Keratinocyte (primary cell): ENCODE data around the gene MSANTD1. TPM values are rescaled to one million over a fixed set of nuclear protein-coding genes. Genes with fewer than 3 reads are reported as not detected.

Experiments used
- DNase-seq: peaks from one replicate; pipeline ENCODE4 v3.0.0-alpha.2; 2011; ENCODE audit warnings: low read depth, missing footprints, low spot score
- FAIRE-seq: peaks from 2 replicates; lab custom pipeline; 2011; peaks lifted over from hg19 to GRCh38; lab: Jason Lieb, UNC
- H2AFZ ChIP-seq: 2 replicates; pipeline ENCODE4 v1.6.0; 2012; ENCODE audit warnings: low read length, control low read depth, inconsistent platforms; ENCODE audit not compliant: control insufficient read depth
- H3K27ac ChIP-seq: 2 replicates; pipeline ENCODE4 v1.5.1; 2011; ENCODE audit warnings: low read length; ENCODE audit not compliant: control insufficient read depth, insufficient read depth
- H3K27me3 ChIP-seq: 3 replicates; pipeline ENCODE4 v1.6.0; 2011; ENCODE audit warnings: low read length; ENCODE audit not compliant: control insufficient read depth, insufficient read depth; ENCODE audit errors: extremely low read depth
- H3K36me3 ChIP-seq, 2 experiments: 2 replicates in 1 of 2; 3 replicates in 1 of 2; pipeline ENCODE4 v1.5.1; 2011; ENCODE audit warnings: low read length in 2 of 2, mild to moderate bottlenecking in 1 of 2; ENCODE audit not compliant: control insufficient read depth in 2 of 2, insufficient read depth in 2 of 2; ENCODE audit errors: extremely low read depth in 1 of 2
- H3K4me1 ChIP-seq: 3 replicates; pipeline ENCODE4 v1.5.1; 2011; ENCODE audit warnings: low read length; ENCODE audit not compliant: control insufficient read depth, insufficient read depth; ENCODE audit errors: extremely low read depth
- H3K4me2 ChIP-seq: 3 replicates; pipeline ENCODE4 v1.6.0; 2011; ENCODE audit warnings: low read depth, low read length; ENCODE audit not compliant: control insufficient read depth, insufficient read depth; ENCODE audit errors: extremely low read depth
- H3K4me3 ChIP-seq, 3 experiments: fragments of 200-600 bp in 1 of 3; sonication (generic) in 1 of 3; 2 replicates in 2 of 3; 3 replicates in 1 of 3; pipeline ENCODE4 v1.5.1; 2011 to 2016; ENCODE audit warnings: low read length in 3 of 3, mild to moderate bottlenecking in 3 of 3, control low read depth in 2 of 3, inconsistent platforms in 1 of 3, low read depth in 1 of 3, mixed read lengths in 1 of 3, mixed run types in 1 of 3, moderate library complexity in 1 of 3; ENCODE audit not compliant: control insufficient read depth in 2 of 3, insufficient read depth in 2 of 3; ENCODE audit errors: extremely low read depth in 1 of 3
- H3K79me2 ChIP-seq: 2 replicates; pipeline ENCODE4 v1.6.0; 2012; ENCODE audit warnings: low read length; ENCODE audit not compliant: control insufficient read depth, insufficient read depth
- H3K9ac ChIP-seq: 3 replicates; pipeline ENCODE4 v1.6.0; 2011; ENCODE audit warnings: low read length; ENCODE audit not compliant: control insufficient read depth, insufficient read depth; ENCODE audit errors: extremely low read depth
- H3K9me1 ChIP-seq: 3 replicates; pipeline ENCODE4 v1.6.0; 2011; ENCODE audit warnings: low read length; ENCODE audit not compliant: control insufficient read depth, insufficient read depth; ENCODE audit errors: extremely low read depth
- H3K9me3 ChIP-seq: 2 replicates; pipeline ENCODE4 v1.5.1; 2012; ENCODE audit warnings: low read depth, low read length; ENCODE audit not compliant: control insufficient read depth
- H4K20me1 ChIP-seq: 3 replicates; pipeline ENCODE4 v1.6.0; 2011; ENCODE audit warnings: low read length; ENCODE audit not compliant: control insufficient read depth, insufficient read depth; ENCODE audit errors: extremely low read depth
- CTCF ChIP-seq, 3 experiments: IDR thresholded peaks in 1 of 3; conservative IDR thresholded peaks in 1 of 3; optimal IDR thresholded peaks in 1 of 3; 2 replicates in 2 of 3; 3 replicates in 1 of 3; pipeline versions ENCODE3 to v1.5.1; 2011; ENCODE audit warnings: low read length in 3 of 3, mild to moderate bottlenecking in 3 of 3, moderate library complexity in 2 of 3, control low read depth in 1 of 3, inconsistent platforms in 1 of 3; ENCODE audit not compliant: insufficient read depth in 2 of 3; ENCODE audit errors: extremely low read depth in 1 of 3
- EZH2 ChIP-seq: IDR thresholded peaks from one replicate; pipeline ENCODE4 v1.6.1; 2012; ENCODE audit warnings: inconsistent platforms, mild to moderate bottlenecking, low read length, moderate library complexity
- dilution Hi-C: fragments of 300-500 bp; cut with MboI; formaldehyde crosslinking; loops from one replicate; pipeline ENCODE4 v1.7.0; 2020; ENCODE audit warnings: low sequenced_read_pairs; ENCODE audit not compliant: extremely low pct_ligation_motif_present
- polyA plus RNA-seq, 5 experiments: library from polyadenylated mRNA; depleted of rRNA in 3 of 5; stranded (reverse) in 3 of 5; stranded (forward) in 1 of 5; unstranded in 1 of 5; fragments of >200 nt; gene quantifications; 1 replicate in 1 of 5; 2 replicates in 3 of 5; 3 replicates in 1 of 5; pipeline versions ENCODE4 v1.2.1 to v1.2.3, GENCODE V29; 2011 to 2012; ENCODE audit warnings: missing spikeins in 2 of 5, low read depth in 1 of 5, low replicate concordance in 1 of 5

The MSANTD1 gene
- polyA plus RNA-seq, 1 donor (not counting 4 experiments of a cell fraction or from before 2014, with no cell fraction given), result not detected

GRCh38 chr4:3254302-3255131, 5.6 kb downstream of the MSANTD1 start:
- dilution Hi-C loops, result no loop called here
- no peaks in the 10 kb centered on the region for H3K9me3 ChIP-seq
- H3K79me2 ChIP-seq, result no peaks in the 10 kb centered on the region
- DNase-seq (no peak), FAIRE-seq (no peak)
- peaks cover 3% of the 10 kb centered on the region for H3K4me1 ChIP-seq
- no peaks in the 10 kb centered on the region for H4K20me1 ChIP-seq
- no peak overlapping the region for H2AFZ ChIP-seq
- H3K36me3 ChIP-seq, result no peaks in the 10 kb centered on the region
- H3K9me1 ChIP-seq, result no peaks in the 10 kb centered on the region
- H3K27ac ChIP-seq, result no peak overlapping the region
- H3K9ac ChIP-seq, result no peak overlapping the region
- H3K4me3 ChIP-seq, result no peak overlapping the region
- no peak overlapping the region for H3K4me2 ChIP-seq
- TF ChIP-seq CTCF (optimal IDR thresholded peaks at IDR 0.05 in 1 of 3, IDR thresholded peaks at IDR 0.05 in 1 of 3, conservative IDR thresholded peaks at IDR 0.05 in 1 of 3; ENCODE audit: extremely low read depth in 1 of 3, insufficient read depth in 2 of 3, low read length in 3 of 3) (no peak), EZH2 (no peak)
- H3K27me3 ChIP-seq, result no peaks in the 10 kb centered on the region

GRCh38 chr4:3255611-3256186, 6.7 kb downstream of the MSANTD1 start:
- H3K4me2 ChIP-seq, result no peak overlapping the region
- H3K4me1 ChIP-seq, result peaks cover 3% of the 10 kb centered on the region
- dilution Hi-C loops, result no loop called here
- no peak overlapping the region for H3K9ac ChIP-seq
- H3K9me3 ChIP-seq, result no peaks in the 10 kb centered on the region
- H2AFZ ChIP-seq, result no peak overlapping the region
- no peaks in the 10 kb centered on the region for H4K20me1 ChIP-seq
- TF ChIP-seq EZH2 (no peak), CTCF (optimal IDR thresholded peaks at IDR 0.05 in 1 of 3, IDR thresholded peaks at IDR 0.05 in 1 of 3, conservative IDR thresholded peaks at IDR 0.05 in 1 of 3; ENCODE audit: extremely low read depth in 1 of 3, insufficient read depth in 2 of 3, low read length in 3 of 3) (no peak)
- FAIRE-seq (no peak), DNase-seq (no peak)
- no peak overlapping the region for H3K27ac ChIP-seq
- H3K27me3 ChIP-seq, result no peaks in the 10 kb centered on the region
- no peaks in the 10 kb centered on the region for H3K79me2 ChIP-seq
- no peak overlapping the region for H3K4me3 ChIP-seq
- H3K36me3 ChIP-seq, result no peaks in the 10 kb centered on the region
- no peaks in the 10 kb centered on the region for H3K9me1 ChIP-seq
